Tongue (tissue), 2 donors: Measurements from ENCODE around the gene WDR72. TPM values are rescaled to one million over a fixed set of nuclear protein-coding genes. Genes with fewer than 3 reads are reported as not detected.
"Not testable (repeated sequence)": the region's sequence is repeated elsewhere in the genome, so short reads cannot be mapped to it uniquely, and the experiment has no call there.

Experiments
- DNase-seq: peaks from one replicate; pipeline ENCODE4 v3.0.0-alpha.2; 2015
- total RNA-seq: library from RNA; depleted of rRNA; stranded (reverse); fragments of >200 nt; gene quantifications from one replicate; pipeline ENCODE4 v1.2.3, GENCODE V29; 2014

Gene WDR72
- total RNA-seq, 1 donor from 2014 or later: 0.62 TPM

DNA sequence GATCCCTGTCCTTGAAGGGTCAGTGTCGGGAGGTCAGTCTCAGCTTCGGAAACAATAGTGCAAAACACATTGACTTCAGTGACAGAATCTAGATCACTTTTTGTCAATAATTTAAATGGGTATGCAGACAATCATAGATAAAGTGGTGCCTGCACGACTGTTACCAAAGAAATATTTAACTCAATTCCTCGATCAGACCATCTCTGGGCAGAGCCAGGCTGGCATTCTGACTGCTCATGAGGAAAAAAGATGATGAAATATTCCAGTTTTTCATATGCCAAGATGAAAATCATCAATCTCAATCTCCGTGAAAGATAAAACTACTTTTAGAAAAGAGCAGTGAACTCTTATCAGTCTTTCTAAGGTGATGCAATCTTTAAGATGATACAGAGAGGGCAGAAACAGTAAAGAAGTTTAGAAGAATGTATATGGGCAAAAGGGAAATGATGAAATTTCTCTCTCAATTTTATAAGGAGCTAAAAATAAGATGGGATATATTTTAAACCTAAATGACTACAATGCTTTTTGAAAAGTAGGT, 169.9 kb downstream of the WDR72 start:
- no peak for DNase-seq

DNA sequence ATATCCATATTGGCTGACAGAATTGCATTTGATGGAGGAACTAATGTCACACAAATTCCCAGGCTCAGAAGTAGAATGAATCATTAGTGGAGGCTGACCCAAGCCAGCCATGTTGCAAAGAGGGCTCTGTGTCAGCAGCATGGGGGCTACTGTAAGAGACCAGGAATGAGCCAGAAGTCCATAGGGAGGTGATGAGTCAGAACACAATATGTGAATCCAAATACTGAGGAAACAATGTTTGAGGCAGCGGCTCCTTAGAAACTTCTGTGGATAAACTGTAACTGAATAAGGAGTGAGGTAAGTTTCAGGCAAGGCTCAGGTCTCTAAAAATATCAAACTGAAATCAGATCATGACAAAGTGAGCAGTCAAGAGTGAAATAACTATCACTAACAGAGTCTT, 170.7 kb downstream of the WDR72 start:
- DNase-seq: no peak

DNA sequence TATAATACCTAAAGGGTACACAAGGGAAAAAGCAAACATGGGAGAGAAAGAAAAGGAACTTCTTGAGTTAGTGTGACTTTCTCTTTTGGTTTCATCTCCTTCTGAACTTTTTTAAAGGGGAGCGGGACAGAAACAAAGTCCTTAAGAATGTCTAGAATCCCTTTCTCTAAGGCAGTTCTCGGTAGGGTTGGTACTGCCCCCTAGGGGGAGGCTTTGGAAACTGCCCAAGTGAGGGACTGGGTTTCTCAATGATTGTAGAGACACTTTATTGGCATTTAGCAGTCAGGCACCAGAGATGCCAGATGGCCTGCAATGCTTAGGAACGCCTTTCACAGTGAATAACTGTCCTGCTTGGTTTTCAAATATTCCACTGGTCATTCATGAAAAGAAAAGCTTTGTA, 172.7 kb downstream of the WDR72 start:
- DNase-seq: peak; percentile 8

DNA sequence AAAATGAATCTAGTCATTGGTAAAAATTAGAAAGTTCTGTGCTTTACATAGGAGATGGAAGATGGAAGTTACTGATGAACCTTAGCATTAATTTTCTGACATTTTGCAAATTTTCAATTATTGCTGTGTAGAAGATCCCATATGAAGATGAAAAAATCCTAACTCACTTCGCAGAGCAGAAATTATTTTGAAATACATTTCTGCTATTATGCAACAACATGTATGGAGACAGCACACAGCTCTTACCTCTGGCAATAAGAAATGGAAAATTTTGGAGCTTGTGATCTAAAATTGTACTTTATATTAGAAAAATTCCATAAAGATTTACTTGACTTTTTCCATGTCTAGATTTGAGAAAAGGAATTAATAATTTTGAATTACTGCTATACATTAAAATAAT, 177.9 kb downstream of the WDR72 start:
- DNase-seq: no peak

DNA sequence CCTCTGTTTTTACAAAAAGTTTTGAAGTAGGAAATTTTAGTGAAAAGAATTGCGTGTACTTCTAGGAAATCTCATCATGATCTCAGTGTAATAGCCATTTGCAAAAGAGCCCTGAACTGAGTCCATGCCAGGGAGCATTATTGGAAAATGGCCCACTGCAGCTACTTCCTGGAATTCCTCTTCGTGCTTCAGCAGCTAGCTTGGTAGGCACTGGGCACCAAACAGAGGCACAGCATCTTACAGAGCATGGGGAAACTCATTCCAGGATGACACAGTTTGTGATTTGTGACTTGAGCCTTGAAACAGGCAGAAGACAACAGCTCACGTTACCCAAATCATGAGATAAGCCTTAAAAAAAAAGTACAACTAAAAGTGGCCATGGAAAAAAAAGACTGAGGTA, 179.1 kb downstream of the WDR72 start:
- DNase-seq: no peak

DNA sequence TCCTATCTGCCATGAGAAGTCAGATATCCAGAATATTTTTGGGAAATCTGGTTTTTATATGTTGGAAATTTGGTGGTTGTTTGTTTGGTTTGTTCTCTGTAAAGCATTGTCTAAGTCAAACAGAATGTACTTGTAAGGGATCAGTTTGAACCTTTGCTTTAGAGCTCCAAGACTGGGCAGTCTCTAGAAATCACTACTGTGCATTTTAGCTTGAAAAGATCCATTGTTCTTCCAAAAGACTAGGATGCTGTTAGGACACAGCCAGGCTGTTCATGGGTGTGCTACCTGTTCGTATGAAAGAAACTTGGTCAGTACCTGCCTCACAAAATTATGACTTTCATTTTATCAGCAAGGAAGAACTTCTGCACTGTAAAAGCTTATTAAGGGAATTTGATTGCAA, 182.6 kb downstream of the WDR72 start:
- no peak for DNase-seq

DNA sequence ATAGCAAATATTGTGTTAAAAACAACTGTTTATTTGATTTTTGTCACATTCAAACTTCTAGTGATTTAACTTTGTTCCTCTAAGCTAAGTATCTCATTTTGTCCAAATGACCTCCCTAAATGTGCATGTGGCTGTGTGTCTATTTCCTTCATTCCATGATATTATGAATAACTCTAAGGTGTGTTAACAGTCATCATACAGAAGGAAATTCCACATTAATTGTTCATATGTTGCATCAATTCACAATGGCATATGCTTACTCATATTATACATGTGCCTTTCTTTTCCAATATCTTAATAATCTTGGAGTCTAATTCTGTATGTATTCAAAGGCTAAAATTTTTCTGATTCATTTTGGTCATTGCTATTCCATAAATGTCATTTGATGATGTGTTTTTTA, 186.4 kb downstream of the WDR72 start:
- no peak for DNase-seq

DNA sequence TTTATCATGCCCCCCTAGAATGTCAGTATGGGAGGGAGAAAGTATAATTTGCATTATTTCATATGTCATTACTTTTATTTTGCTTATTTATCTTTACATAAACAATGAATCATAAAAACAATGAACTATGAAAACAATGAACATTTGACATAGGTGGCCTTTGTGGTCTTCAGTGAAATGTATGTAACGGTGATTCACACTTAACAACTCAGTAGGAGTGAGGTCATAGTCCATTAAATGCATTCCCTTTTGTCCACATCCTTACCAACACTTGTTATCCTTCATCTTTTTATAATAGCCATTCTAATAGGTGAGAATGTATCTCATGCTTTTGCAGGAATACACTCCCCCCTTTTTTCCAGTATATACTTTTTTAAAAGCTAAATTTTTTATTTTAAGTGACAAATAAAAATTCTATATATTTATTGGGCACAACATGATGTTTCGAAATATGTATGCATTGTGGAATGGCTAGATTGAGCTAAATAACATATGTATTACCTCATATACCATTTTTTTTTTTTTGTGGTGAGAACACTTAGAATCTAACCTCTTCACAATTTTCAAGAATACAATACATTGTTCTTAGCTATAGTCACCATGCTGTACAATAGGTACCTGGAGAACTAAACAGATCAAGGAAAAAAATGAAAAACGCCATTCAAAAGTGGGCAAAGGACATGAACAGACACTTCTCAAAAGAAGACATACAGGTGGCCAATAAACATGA, 189.5 kb downstream of the WDR72 start:
- no peak for DNase-seq

DNA sequence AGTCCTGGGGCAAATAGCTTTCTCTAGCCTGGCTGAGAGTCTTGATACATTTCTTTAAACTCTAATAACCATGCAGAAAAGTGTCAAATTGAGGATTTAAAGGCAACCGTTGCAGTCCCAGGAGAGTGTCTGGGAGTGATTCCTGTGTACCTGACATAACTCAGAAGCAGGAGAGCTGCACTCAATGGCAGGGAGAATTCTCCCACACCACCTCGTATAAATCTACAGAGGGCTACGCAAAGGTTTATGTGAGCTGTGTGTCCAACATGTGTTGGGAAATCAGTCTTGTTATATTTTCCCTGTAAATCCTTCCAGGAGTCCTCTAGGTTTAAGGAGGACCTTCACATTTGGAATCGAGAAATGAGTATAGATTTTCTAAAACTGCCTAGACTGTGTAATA, 192.6 kb downstream of the WDR72 start:
- DNase-seq: no peak

DNA sequence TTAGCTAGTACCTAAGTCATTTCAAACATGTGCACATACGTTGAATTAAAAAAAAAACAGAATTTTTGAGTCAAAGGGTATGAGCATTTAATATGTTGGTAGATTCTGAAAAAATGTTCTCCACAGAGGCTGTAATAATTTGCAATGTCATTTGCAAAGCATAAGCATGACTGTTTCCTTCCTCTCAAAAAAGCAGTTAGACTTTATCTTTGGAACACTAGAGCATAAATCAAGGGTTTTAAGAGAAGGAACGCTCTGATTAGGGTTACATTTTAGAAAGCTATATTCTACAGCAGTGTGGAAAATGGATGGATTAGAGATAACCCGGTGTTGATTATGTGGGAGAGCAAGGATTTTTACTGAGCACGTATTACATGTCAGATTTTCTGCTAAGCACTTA, 193.7 kb downstream of the WDR72 start:
- no peak for DNase-seq

DNA sequence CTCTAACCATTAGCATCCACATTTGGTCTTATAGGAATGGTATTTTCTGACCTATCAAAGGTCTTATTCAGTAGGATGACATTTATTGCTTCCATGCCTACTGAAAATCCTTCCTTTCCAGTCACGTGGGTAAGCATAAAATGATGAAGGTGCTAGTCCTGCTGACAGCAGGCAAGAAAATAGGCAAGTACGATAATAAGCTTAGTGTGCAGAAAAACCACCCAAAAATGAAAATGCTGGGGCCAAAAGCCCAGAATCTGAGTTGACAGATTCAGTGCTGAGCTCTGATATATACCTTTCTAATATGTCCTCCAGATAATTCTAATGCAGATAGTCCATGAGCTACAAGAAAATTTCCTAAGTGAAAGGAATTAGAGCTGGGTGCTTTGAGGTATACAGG, 194.8 kb downstream of the WDR72 start:
- DNase-seq: no peak

DNA sequence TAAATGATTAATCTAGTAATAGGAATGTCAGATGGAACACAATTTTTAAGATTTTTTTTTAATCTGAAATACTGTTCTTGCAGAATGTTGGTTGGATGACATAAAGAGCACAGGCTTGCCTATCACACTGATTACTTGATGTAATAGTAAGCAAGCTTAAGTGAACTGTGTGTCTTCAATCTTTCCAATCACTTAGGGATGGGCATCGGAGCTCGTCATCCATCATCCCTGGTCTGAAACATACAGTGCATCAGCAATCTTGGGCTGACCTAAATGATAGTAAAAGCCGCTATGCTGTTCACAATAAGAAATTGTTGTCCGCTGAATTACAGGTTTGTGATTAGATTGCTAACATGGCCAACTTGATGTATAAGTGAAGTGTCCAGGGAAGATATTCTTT, 195.8 kb downstream of the WDR72 start:
- DNase-seq: no peak

DNA sequence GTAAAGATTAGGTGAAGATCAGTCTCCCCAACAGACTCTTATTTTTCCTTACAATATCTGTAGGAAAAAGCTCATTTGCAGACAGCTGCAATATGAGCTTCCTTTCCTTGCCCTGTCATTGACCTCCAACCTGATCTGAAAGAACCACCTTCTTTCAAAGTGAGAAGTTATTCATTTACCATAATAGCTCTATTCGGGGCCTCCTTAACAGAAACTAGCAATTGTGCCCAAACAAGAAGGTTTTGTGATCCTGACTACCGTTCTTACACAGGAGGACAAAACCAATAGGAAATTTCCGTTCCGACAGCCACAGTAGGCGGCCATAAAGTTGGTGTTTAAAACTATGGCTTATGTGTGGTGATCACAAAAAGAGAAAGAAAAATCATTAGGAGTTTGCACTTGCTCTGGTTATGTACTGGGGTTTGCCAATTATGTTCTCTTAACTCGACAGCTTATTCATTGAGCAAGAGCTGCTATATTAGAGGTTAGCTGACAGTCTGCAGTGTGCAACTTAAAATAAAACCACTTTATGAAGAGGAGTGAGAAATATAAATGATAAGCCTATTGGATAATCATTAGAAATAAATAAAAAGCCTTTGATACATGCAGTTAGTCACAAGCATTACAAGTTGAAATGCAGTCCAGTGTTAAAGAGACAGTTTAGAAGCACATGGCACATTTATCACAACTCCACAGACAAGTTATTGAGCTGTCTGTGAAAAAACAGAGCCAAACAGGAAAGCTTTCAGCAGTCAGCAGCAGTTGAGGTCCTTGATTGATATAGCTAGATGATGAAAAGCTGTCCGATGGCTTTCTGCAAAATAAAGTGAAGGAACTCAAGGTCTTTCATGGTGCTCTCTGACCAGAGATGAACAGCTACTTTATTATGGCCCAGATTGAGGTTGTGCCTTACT, 199.8 kb downstream of the WDR72 start:
- DNase-seq: no peak

DNA sequence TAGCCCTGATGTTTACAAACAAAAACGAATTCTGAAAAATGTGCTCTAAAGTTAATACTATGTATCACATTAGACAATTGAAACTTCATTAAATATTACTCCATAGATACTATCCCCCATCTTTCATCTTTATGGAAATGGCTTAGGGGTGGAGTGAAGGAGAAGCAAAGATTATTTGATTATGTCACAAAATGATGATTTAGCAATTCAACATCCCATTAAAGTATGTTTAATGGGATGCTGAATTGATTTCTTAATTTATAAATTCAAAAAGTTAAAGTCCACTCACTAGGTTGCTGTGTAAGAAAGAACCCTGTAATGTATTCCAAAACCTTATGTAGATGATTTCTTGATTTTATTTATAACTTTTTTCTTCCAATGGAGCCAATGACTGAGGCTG, 201.1 kb downstream of the WDR72 start:
- no peak for DNase-seq

DNA sequence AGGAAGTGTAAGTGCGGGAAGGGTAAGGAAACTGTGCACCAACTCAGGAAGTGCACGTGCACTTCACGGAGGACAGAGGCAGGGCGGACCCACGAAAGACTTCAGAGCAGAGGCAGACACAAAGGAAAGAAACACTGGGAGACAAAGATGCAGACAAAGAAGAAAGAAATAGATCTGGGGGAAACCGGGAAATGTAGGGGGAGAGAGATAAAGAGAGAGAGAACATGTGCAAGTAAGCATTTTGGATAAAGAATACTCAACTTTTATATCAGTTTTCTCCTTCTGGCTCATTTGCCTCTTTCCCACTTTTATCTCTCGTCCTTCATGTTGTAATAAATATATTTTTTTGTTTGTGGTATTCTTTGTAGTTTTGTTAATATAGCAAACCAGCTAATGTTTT, 204.2 kb downstream of the WDR72 start:
- DNase-seq: no peak

DNA sequence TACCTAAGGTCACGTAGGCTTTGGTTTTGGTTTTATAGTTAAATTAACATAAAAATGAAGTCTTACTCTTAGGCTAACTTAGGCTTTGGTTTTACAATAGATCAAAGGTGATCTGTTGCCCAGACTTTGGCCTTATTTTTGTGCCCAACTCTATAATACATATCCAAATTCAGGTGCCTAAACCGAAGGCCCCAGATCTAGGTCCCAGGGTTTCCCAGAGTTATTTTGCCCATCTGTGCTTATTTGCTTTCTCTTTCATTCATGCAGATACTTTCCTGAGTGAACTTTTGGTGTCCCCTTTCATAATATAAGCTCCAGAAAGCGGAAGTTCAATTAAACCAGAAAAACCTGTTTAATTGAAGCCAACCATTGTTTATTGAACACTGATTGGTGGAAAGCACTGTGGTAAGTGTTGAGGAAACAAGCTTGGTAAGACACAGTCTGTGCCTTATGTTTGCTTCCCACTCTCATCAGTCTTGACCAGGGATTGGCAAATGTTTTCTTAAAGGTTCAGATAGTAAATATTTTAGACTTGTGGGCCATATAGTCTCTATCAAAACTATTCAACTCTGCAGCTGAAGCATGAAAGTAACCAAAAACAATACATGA, 209.7 kb downstream of the WDR72 start:
- no peak for DNase-seq

DNA sequence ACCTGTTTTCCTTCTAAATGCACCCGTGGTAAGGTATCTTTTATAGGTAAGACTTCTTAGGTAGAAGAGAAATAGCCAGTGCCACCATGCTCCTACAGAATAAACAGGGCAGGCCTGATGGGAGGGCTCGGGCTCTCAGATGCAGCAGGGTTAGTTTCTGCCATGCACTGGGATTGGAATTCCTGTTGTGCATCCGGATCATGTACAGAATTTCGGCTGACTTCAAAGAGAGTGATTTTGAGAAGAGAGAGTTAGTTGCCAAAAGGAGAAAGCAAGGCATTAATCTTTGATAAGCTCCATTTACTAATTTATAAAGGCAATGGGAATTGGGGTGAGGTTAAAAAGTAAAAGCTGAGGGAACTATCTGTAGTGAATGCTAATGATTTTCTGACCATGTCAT, 211.2 kb downstream of the WDR72 start:
- DNase-seq: no peak

DNA sequence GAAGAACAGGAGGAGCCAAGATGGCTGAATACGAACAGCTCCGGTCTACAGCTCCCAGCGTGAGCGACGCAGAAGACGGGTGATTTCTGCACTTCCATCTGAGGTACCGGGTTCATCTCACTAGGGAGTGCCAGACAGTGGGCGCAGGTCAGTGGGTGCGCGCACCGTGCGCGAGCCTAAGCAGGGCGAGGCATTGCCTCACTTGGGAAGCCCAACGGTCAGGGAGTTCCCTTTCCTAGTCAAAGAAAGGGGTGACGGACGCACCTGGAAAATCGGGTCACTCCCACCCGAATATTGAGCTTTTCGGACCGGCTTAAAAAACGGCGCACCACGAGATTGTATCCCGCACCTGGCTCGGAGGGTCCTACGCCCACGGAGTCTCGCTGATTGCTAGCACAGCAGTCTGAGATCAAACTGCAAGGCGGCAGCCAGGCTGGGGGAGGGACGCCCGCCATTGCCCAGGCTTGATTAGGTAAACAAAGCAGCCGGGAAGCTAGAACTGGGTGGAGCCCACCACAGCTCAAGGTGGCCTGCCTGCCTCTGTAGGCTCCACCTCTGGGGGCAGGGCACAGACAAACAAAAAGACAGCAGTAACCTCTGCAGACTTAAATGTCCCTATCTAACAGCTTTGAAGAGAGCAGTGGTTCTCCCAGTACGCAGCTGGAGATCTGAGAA, 218.7 kb downstream of the WDR72 start:
- DNase-seq: not testable (repeated sequence)

DNA sequence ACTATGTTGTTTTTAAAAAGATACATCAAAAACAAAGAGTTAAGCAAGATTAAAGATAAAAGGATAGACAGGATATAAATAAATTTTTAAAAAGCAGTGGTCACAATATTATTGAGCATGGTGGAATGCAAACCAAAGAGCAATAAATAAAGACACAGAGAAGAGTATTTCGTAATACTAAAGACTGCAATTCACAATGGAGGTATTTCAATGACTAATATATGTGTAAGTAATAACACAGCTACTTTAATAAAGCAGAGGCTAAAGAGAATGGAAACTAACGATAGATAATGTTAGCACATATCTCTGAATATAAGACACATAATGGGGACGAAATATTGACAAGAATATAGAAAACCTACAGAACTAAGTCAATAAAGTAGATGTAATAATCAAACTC, 219.6 kb downstream of the WDR72 start:
- no peak for DNase-seq

DNA sequence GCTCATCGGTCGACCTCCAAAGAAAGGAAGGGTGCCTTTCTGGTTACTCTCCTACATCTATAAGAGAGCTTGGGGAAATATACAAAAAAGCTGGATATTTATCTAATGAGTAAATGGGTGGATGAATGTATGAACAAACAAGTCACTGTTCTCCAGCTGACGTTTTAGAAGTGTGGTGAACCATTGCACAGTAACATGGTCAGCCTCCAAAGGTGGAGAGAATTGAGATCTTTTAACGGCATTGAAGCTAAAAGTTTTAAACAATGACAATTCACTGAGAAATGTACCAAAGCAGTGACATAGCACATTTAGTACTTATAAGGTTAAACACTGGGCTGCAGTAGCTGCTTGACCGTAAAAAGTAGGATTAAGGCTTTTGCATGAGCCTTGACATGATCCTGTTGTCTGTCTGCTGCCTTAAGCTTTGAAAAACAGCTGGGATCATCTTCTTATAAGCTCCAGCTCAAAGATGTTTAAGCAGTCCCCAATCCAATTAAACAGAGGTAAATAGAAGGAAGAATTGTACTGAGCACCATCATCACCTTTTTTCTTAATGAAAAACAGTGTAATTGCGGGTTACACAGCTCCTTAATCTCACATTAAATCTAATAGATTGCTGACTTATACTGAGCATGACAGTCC, 222.9 kb downstream of the WDR72 start:
- DNase-seq: peak; percentile 5

DNA sequence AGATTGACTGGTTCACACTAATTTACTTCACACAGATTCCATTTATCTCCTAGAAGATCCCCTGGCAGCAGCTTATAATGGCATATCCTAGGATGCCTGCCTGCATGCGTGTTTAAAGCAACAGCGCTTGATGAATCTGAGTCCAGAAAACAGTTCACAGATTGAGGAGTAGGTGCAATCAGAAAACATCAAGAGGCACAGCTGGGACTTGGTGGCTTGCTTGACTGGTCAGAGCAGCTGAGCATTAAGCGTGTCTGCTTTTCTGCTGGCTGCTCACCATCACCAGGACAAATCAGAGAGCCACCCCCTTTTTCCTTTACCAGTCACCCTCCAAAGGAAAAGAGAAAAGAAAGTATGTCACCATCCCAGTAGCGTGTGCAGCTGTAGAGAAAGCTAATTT, 223.6 kb downstream of the WDR72 start:
- peak; percentile 34 for DNase-seq
